Measurements from ENCODE around the gene SYPL1. TPM values are rescaled to one million over a fixed set of nuclear protein-coding genes. Genes with fewer than 3 reads are reported as not detected.
A peak's percentile ranks its signal among the peaks of the same experiment; 100 is the strongest.

The SYPL1 gene
- total and polyA plus RNA-seq, 12 donors = 25.0 to 107 (median 80.7) TPM

GRCh38 chr7:106126170-106126938 is 14.2 kb upstream of the SYPL1 start:
- 30 to 37% (median 35%) methylated on average over 7 of the region's 7 CpGs for WGBS, 4 donors
- Histone ChIP-seq H3K36me3 (replicated peaks in 1 of 2) (no peaks in the 10 kb centered on the region), H3K4me3 (no peak overlapping the region), H3K4me1 (replicated peaks in 1 of 2) (peaks cover 0 to 5% of the 10 kb centered on the region in 2 donors), H3K27ac (no peak overlapping the region), H3K27me3 (no peaks in the 10 kb centered on the region), H3K9me3 (replicated peaks in 1 of 3) (no peaks in the 10 kb centered on the region)
- no peak for TF ChIP-seq CTCF (IDR thresholded peaks at IDR 0.05)
- no peak for TF ChIP-seq POLR2A (IDR thresholded peaks at IDR 0.05)
- intact Hi-C loops (cut with DNase I) = no loop called here
- DNase-seq = peak in 6 of 7 donors; percentile 58 to 76 (median 64)

- TF ChIP-seq CTCF (IDR thresholded peaks at IDR 0.05) (no peak), POLR2A (IDR thresholded peaks at IDR 0.05) (no peak)
- intact Hi-C loops (cut with DNase I) = no loop called here
- Histone ChIP-seq H3K9me3 (replicated peaks in 1 of 3) (no peaks in the 10 kb centered on the region), H3K36me3 (replicated peaks in 1 of 2) (no peaks in the 10 kb centered on the region), H3K27ac (no peak overlapping the region), H3K4me1 (replicated peaks in 1 of 2) (peaks cover 0 to 5% of the 10 kb centered on the region in 2 donors), H3K27me3 (no peaks in the 10 kb centered on the region), H3K4me3 (no peak overlapping the region)
- DNase-seq = no peak
- WGBS, 4 donors = 65 to 91% (median 83%) methylated on average over 4 of the region's 4 CpGs
These were observed 13.3 kb upstream of the SYPL1 start for GRCh38 chr7:106125417-106125816.

GRCh38 chr7:106124186-106124585 is 12.1 kb upstream of the SYPL1 start:
- Histone ChIP-seq H3K27ac (no peak overlapping the region), H3K4me3 (no peak overlapping the region), H3K27me3 (no peaks in the 10 kb centered on the region), H3K36me3 (replicated peaks in 1 of 2) (no peaks in the 10 kb centered on the region), H3K4me1 (replicated peaks in 1 of 2) (peaks cover 0 to 5% of the 10 kb centered on the region in 2 donors), H3K9me3 (replicated peaks in 1 of 3) (no peaks in the 10 kb centered on the region)
- intact Hi-C loops (cut with DNase I) = no loop called here
- 67 to 76% (median 67%) methylated on average over 1 of the region's 1 CpG for WGBS, 4 donors
- DNase-seq = no peak
- TF ChIP-seq CTCF (IDR thresholded peaks at IDR 0.05) (no peak), POLR2A (IDR thresholded peaks at IDR 0.05) (no peak)

GRCh38 chr7:106122713-106123112 is 10.6 kb upstream of the SYPL1 start:
- Histone ChIP-seq H3K27me3 (no peaks in the 10 kb centered on the region), H3K36me3 (replicated peaks in 1 of 2) (no peaks in the 10 kb centered on the region), H3K4me1 (replicated peaks in 1 of 2) (peaks cover 0 to 5% of the 10 kb centered on the region in 2 donors), H3K9me3 (replicated peaks in 1 of 3) (no peaks in the 10 kb centered on the region), H3K27ac (no peak overlapping the region), H3K4me3 (no peak overlapping the region)
- intact Hi-C loops (cut with DNase I) = no loop called here
- no peak for DNase-seq
- no peak for TF ChIP-seq POLR2A (IDR thresholded peaks at IDR 0.05)
- no peak for TF ChIP-seq CTCF (IDR thresholded peaks at IDR 0.05)
- WGBS, 4 donors = 63 to 79% (median 74%) methylated on average over 1 of the region's 1 CpG
